HEK293 (cell line): ENCODE results near the gene MLLT10.

Source experiments
- BCL11A ChIP-seq: fragments of 450-650 bp; formaldehyde crosslinking; IDR thresholded peaks from 2 replicates; pipeline ENCODE4 v1.5.1; 2016; ENCODE audit warnings: low read depth, missing biosample characterization, missing genetic modification characterization
- BCL6B ChIP-seq: fragments of 450-650 bp; formaldehyde crosslinking; IDR thresholded peaks from 2 replicates; pipeline ENCODE4 v1.5.1; 2017; ENCODE audit warnings: missing biosample characterization, missing genetic modification characterization
- GLI4 ChIP-seq: fragments of 450-650 bp; formaldehyde crosslinking; IDR thresholded peaks from 2 replicates; pipeline ENCODE4 v1.5.1; 2016; ENCODE audit warnings: missing biosample characterization, missing genetic modification characterization
- GLIS1 ChIP-seq: fragments of 450-650 bp; formaldehyde crosslinking; IDR thresholded peaks from 2 replicates; pipeline ENCODE4 v1.5.1; 2016; ENCODE audit warnings: missing biosample characterization, missing genetic modification characterization
- HOXD13 ChIP-seq: sonication (generic); formaldehyde crosslinking; IDR thresholded peaks from 2 replicates; pipeline ENCODE4 v1.8.0; 2022; ENCODE audit warnings: missing genetic modification reagents, borderline replicate concordance
- IKZF3 ChIP-seq: fragments of 450-650 bp; IDR thresholded peaks from 2 replicates; pipeline ENCODE4 v1.5.0; 2018; ENCODE audit warnings: missing biosample characterization, mild to moderate bottlenecking, missing genetic modification characterization, moderate library complexity
- OSR2 ChIP-seq: fragments of 450-650 bp; formaldehyde crosslinking; IDR thresholded peaks from 2 replicates; pipeline ENCODE4 v1.5.1; 2016; ENCODE audit warnings: missing biosample characterization, missing genetic modification characterization
- PRDM6 ChIP-seq: fragments of 450-650 bp; formaldehyde crosslinking; IDR thresholded peaks from 2 replicates; pipeline ENCODE4 v1.5.1; 2017; ENCODE audit warnings: missing biosample characterization, missing genetic modification characterization
- REST ChIP-seq: fragments of 450-650 bp; formaldehyde crosslinking; IDR thresholded peaks from 2 replicates; pipeline ENCODE4 v1.5.1; 2016; ENCODE audit warnings: missing biosample characterization, missing genetic modification characterization
- TSHZ1 ChIP-seq: fragments of 450-650 bp; formaldehyde crosslinking; IDR thresholded peaks from 2 replicates; pipeline ENCODE4 v1.5.1; 2016; ENCODE audit warnings: missing biosample characterization, missing genetic modification characterization, borderline replicate concordance
- ZBTB44 ChIP-seq: fragments of 450-650 bp; IDR thresholded peaks from 2 replicates; pipeline ENCODE4 v1.5.1; 2018; ENCODE audit warnings: missing biosample characterization, mild to moderate bottlenecking, missing genetic modification characterization
- ZNF112 ChIP-seq: fragments of 450-650 bp; formaldehyde crosslinking; IDR thresholded peaks from 2 replicates; pipeline ENCODE4 v1.5.0; 2017; ENCODE audit warnings: missing biosample characterization, missing genetic modification characterization
- ZNF121 ChIP-seq: fragments of 450-650 bp; formaldehyde crosslinking; IDR thresholded peaks from 2 replicates; pipeline ENCODE4 v1.5.1; 2016; ENCODE audit warnings: missing biosample characterization, missing genetic modification characterization
- ZNF132 ChIP-seq: fragments of 450-650 bp; formaldehyde crosslinking; IDR thresholded peaks from 2 replicates; pipeline ENCODE4 v1.5.1; 2017; ENCODE audit warnings: missing biosample characterization, missing genetic modification characterization, borderline replicate concordance
- ZNF211 ChIP-seq: fragments of 450-650 bp; formaldehyde crosslinking; IDR thresholded peaks from 2 replicates; pipeline ENCODE4 v1.5.1; 2016; ENCODE audit warnings: low read depth, missing biosample characterization, missing genetic modification characterization
- ZNF214 ChIP-seq: fragments of 450-650 bp; formaldehyde crosslinking; IDR thresholded peaks from 2 replicates; pipeline ENCODE4 v1.5.1; 2017; ENCODE audit warnings: missing biosample characterization, mild to moderate bottlenecking, missing genetic modification characterization, borderline replicate concordance
- ZNF335 ChIP-seq: fragments of 450-650 bp; formaldehyde crosslinking; conservative IDR thresholded peaks from 2 replicates; pipeline ENCODE4 v1.5.1; 2016; ENCODE audit warnings: missing biosample characterization, missing genetic modification characterization
- ZNF362 ChIP-seq: fragments of 450-650 bp; formaldehyde crosslinking; IDR thresholded peaks from 2 replicates; pipeline ENCODE4 v1.5.1; 2016; ENCODE audit warnings: missing biosample characterization, missing genetic modification characterization
- ZNF510 ChIP-seq: fragments of 450-650 bp; formaldehyde crosslinking; IDR thresholded peaks from 2 replicates; pipeline ENCODE4 v1.5.1; 2018; ENCODE audit warnings: mild to moderate bottlenecking, missing genetic modification characterization, missing biosample characterization; ENCODE audit not compliant: insufficient replicate concordance
- ZNF529 ChIP-seq: fragments of 450-650 bp; formaldehyde crosslinking; IDR thresholded peaks from 2 replicates; pipeline ENCODE4 v1.5.1; 2017; ENCODE audit warnings: missing genetic modification characterization, missing biosample characterization; ENCODE audit not compliant: insufficient replicate concordance
- ZNF585B ChIP-seq: fragments of 450-650 bp; formaldehyde crosslinking; IDR thresholded peaks from 2 replicates; pipeline ENCODE4 v1.5.1; 2016; ENCODE audit warnings: missing biosample characterization, missing genetic modification characterization
- ZNF645 ChIP-seq: fragments of 450-650 bp; formaldehyde crosslinking; IDR thresholded peaks from 2 replicates; pipeline ENCODE4; 2016; ENCODE audit warnings: missing biosample characterization, missing genetic modification characterization
- ZNF670 ChIP-seq: fragments of 450-650 bp; formaldehyde crosslinking; IDR thresholded peaks from 2 replicates; pipeline ENCODE4 v1.5.1; 2016; ENCODE audit warnings: missing biosample characterization, missing genetic modification characterization, low read depth
- ZNF677 ChIP-seq: fragments of 450-650 bp; IDR thresholded peaks from 2 replicates; pipeline ENCODE4 v1.5.0; 2018; ENCODE audit warnings: missing biosample characterization, mild to moderate bottlenecking, missing genetic modification characterization, moderate library complexity
- ZSCAN30 ChIP-seq: fragments of 450-650 bp; IDR thresholded peaks from 2 replicates; pipeline ENCODE4 v1.5.1; 2018; ENCODE audit warnings: missing biosample characterization, mild to moderate bottlenecking, missing genetic modification characterization, moderate library complexity

Gene MLLT10

GRCh38 chr10:21526860-21527597, 7.0 kb upstream of the MLLT10 start (continued):
- no peak for TF ChIP-seq ZNF529
- TF ChIP-seq HOXD13, result no peak
- no peak for TF ChIP-seq ZNF121 (tag by site-specific recombination)
- no peak for TF ChIP-seq BCL6B
- TF ChIP-seq ZNF645 (tag by site-specific recombination), result no peak
- TF ChIP-seq ZNF335 (tag by site-specific recombination), result no peak
- no peak for TF ChIP-seq ZNF132 (tag by site-specific recombination)
- no peak for TF ChIP-seq ZNF677 (tag by site-specific recombination)
- TF ChIP-seq OSR2 (tag by site-specific recombination), result no peak
- TF ChIP-seq ZBTB44, result no peak
- no peak for TF ChIP-seq ZNF211 (tag by site-specific recombination)
- no peak for TF ChIP-seq ZNF214
- TF ChIP-seq ZNF362 (tag by site-specific recombination), result no peak
- no peak for TF ChIP-seq GLI4
- TF ChIP-seq ZNF670, result no peak
- no peak for TF ChIP-seq GLIS1 (tag by site-specific recombination)
- no peak for TF ChIP-seq ZNF112 (tag by site-specific recombination)
- no peak for TF ChIP-seq ZNF585B (tag by site-specific recombination)
- no peak for TF ChIP-seq TSHZ1 (tag by site-specific recombination)
- no peak for TF ChIP-seq IKZF3 (tag by site-specific recombination)
- TF ChIP-seq PRDM6 (tag by site-specific recombination), result no peak
- TF ChIP-seq BCL11A (tag by site-specific recombination), result no peak
- TF ChIP-seq ZNF510 (tag by site-specific recombination), result no peak
- no peak for TF ChIP-seq REST (tag by site-specific recombination)
- TF ChIP-seq ZSCAN30 (tag by site-specific recombination), result no peak
